ENCODE data around the gene MAP7D1. TPM values are rescaled to one million over a fixed set of nuclear protein-coding genes. Genes with fewer than 3 reads are reported as not detected.

MAP7D1 gene
- polyA plus RNA-seq, 1 of the 3 experiments (the other 2 are of a cell fraction): 69.9 TPM

DNA sequence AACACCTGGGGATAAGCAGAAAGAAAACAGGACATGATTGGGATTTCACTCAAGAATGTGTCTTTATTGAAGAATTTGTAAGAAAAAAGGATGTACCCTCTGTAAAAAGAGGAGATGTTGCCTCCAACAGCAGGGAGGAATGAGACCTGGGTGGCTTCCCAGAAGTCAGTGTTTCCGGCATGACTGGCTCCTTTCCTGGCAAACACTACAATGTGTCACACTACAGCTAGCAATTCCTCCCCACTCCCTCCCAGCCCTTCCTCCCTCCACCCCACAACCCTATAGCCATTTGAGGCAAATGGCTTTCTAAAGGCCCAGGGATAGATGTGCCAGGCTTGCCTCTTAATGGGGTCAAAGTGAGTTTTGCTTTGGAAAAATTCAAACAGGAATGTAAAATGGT is 19.4 kb upstream of the MAP7D1 start (continued):
- TF ChIP-seq, protein P1, sequence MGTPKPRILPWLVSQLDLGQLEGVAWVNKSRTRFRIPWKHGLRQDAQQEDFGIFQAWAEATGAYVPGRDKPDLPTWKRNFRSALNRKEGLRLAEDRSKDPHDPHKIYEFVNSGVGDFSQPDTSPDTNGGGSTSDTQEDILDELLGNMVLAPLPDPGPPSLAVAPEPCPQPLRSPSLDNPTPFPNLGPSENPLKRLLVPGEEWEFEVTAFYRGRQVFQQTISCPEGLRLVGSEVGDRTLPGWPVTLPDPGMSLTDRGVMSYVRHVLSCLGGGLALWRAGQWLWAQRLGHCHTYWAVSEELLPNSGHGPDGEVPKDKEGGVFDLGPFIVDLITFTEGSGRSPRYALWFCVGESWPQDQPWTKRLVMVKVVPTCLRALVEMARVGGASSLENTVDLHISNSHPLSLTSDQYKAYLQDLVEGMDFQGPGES (IDR thresholded peaks at IDR 0.05; ENCODE audit: low read depth, low read length): no peak
- TF ChIP-seq MEF2A (IDR thresholded peaks at IDR 0.05; ENCODE audit: borderline replicate concordance, low read depth): no peak
- TF ChIP-seq, protein P2, sequence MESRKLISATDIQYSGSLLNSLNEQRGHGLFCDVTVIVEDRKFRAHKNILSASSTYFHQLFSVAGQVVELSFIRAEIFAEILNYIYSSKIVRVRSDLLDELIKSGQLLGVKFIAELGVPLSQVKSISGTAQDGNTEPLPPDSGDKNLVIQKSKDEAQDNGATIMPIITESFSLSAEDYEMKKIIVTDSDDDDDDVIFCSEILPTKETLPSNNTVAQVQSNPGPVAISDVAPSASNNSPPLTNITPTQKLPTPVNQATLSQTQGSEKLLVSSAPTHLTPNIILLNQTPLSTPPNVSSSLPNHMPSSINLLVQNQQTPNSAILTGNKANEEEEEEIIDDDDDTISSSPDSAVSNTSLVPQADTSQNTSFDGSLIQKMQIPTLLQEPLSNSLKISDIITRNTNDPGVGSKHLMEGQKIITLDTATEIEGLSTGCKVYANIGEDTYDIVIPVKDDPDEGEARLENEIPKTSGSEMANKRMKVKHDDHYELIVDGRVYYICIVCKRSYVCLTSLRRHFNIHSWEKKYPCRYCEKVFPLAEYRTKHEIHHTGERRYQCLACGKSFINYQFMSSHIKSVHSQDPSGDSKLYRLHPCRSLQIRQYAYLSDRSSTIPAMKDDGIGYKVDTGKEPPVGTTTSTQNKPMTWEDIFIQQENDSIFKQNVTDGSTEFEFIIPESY (IDR thresholded peaks at IDR 0.05; ENCODE audit: borderline replicate concordance, low read depth): no peak
- TF ChIP-seq, protein P3, sequence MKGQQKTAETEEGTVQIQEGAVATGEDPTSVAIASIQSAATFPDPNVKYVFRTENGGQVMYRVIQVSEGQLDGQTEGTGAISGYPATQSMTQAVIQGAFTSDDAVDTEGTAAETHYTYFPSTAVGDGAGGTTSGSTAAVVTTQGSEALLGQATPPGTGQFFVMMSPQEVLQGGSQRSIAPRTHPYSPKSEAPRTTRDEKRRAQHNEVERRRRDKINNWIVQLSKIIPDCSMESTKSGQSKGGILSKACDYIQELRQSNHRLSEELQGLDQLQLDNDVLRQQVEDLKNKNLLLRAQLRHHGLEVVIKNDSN (IDR thresholded peaks at IDR 0.05; ENCODE audit: borderline replicate concordance, low read depth): no peak
- TF ChIP-seq, protein P4, sequence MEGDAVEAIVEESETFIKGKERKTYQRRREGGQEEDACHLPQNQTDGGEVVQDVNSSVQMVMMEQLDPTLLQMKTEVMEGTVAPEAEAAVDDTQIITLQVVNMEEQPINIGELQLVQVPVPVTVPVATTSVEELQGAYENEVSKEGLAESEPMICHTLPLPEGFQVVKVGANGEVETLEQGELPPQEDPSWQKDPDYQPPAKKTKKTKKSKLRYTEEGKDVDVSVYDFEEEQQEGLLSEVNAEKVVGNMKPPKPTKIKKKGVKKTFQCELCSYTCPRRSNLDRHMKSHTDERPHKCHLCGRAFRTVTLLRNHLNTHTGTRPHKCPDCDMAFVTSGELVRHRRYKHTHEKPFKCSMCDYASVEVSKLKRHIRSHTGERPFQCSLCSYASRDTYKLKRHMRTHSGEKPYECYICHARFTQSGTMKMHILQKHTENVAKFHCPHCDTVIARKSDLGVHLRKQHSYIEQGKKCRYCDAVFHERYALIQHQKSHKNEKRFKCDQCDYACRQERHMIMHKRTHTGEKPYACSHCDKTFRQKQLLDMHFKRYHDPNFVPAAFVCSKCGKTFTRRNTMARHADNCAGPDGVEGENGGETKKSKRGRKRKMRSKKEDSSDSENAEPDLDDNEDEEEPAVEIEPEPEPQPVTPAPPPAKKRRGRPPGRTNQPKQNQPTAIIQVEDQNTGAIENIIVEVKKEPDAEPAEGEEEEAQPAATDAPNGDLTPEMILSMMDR (IDR thresholded peaks at IDR 0.05): no peak
- peak; percentile 65 for TF ChIP-seq JUND (IDR thresholded peaks at IDR 0.05)

DNA sequence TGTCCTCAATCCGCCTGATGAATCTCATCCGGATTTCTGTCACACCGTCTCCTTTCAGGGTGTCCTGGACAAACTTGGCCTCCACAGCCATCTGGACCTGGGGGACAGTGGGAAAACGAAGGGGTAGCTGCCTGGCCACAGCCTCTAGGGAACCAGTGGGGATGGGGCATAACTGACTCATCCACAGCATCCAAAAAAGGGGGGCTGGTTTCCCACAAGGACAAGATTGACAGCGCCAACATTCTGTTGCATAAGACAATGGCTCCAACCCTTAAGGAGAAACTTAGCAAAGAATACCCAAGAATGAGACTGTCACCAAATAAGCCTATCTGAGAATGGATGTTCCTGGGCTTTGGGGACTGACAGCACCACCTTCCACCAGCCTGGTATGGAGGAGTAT is 18.7 kb upstream of the MAP7D1 start:
- POLR2A ChIA-PET: no interaction called here
- Histone ChIP-seq H3K27ac (ENCODE audit: low read depth in 2 of 2, low read length in 1 of 2) (peak overlapping the region; percentile 74 to 89), H3K9me3 (no peaks in the 10 kb centered on the region), H3K9me2 (no peaks in the 10 kb centered on the region), H3K4me3 (ENCODE audit: low read depth in 2 of 2, low read length in 1 of 2) (no peak overlapping the region), H3K79me2 (ENCODE audit: insufficient read depth) (peaks cover 49% of the 10 kb centered on the region), H3K4me1 (ENCODE audit: control insufficient read depth in 1 of 2, insufficient read depth in 2 of 2, low read depth in 1 of 2, low read length in 1 of 2) (peaks cover 14 to 47% of the 10 kb centered on the region in 2 experiments; a peak in 3 of 4 replicates), H3F3A (replicated peaks; ENCODE audit: insufficient read depth) (peaks cover 42% of the 10 kb centered on the region), H3K9ac (peak overlapping the region; percentile 7), H3K4me2 (peak overlapping the region; percentile 31; the same call in 1 of the 2 replicates), H4K20me1 (ENCODE audit: insufficient read depth) (no peaks in the 10 kb centered on the region), H2AFZ (ENCODE audit: low read depth) (no peak overlapping the region), H3K27me3 (ENCODE audit: insufficient read depth) (no peaks in the 10 kb centered on the region), H3K36me3 (replicated peaks in 1 of 2; ENCODE audit: control insufficient read depth in 1 of 2, insufficient read depth in 2 of 2, low read length in 1 of 2) (peaks cover 23 to 29% of the 10 kb centered on the region in 2 experiments)
- no peak for DNase-seq
- CTCF ChIA-PET: interaction anchor here (0.8 to 17.9 kb wide), 3 partner anchors 10 to 32 kb away, joined by 3 to 700 read pairs (median 8); partner anchors contain the start of genes ADPRS and TRAPPC3
- 0 out of 2 replicates have a peak, but pooled peaks have one; percentile 4 for TF ChIP-seq FOSL2 (IDR thresholded peaks at IDR 0.05; ENCODE audit: borderline replicate concordance, low read depth)
- TF ChIP-seq TEAD4 (IDR thresholded peaks at IDR 0.05; ENCODE audit: borderline replicate concordance, insufficient read depth): no peak
- TF ChIP-seq JUND (IDR thresholded peaks at IDR 0.05): no peak
- TF ChIP-seq, protein P5, sequence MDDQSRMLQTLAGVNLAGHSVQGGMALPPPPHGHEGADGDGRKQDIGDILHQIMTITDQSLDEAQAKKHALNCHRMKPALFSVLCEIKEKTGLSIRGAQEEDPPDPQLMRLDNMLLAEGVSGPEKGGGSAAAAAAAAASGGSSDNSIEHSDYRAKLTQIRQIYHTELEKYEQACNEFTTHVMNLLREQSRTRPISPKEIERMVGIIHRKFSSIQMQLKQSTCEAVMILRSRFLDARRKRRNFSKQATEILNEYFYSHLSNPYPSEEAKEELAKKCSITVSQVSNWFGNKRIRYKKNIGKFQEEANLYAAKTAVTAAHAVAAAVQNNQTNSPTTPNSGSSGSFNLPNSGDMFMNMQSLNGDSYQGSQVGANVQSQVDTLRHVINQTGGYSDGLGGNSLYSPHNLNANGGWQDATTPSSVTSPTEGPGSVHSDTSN (IDR thresholded peaks at IDR 0.05): peak; percentile 34; the same call in 1 of the 2 replicates
- 80% methylated on average over 5 of the region's 5 CpGs for WGBS (ENCODE audit: low lambda C conversion rate)

Data from SK-N-SH (cell line).